Muscle of arm (tissue), 12 donors: ENCODE results near the gene TBC1D9B. TPM values are rescaled to one million over a fixed set of nuclear protein-coding genes. Genes with fewer than 3 reads are reported as not detected.
A peak's percentile ranks its signal among the peaks of the same experiment; 100 is the strongest.

Experiments
- DNase-seq: peaks from one replicate; pipeline ENCODE4 v3.0.0-alpha.2; 2013
- polyA plus RNA-seq, 12 donors: library from polyadenylated mRNA; unstranded; fragments of 120-200 nt; gene quantifications; one replicate each; pipeline ENCODE4 v1.2.1, GENCODE V29; 2013; ENCODE audit not compliant: insufficient read length in 12 of 12

Gene TBC1D9B
- polyA plus RNA-seq, 12 donors = 43.7 to 118 (median 48.7) TPM; not detected in 1

DNA sequence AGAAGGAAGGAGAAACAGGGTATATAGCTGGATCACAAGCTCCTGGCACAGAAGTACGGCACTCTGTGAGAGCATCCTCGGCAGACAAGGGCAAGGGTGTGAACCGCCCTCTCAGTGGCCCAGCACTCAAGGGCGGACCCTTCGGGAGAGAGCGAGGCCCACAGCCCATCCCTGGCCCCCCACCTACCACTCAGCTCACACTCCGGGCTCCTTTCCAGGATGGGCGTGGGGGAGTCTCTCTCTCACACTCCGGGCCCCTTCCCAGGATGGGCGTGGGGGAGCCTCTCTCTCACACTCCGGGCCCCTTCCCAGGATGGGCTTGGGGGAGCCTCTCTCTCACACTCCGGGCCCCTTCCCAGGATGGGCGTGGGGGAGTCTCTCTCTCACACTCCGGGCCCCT is 36.2 kb downstream of the TBC1D9B start:
- peak; percentile 66 for DNase-seq

DNA sequence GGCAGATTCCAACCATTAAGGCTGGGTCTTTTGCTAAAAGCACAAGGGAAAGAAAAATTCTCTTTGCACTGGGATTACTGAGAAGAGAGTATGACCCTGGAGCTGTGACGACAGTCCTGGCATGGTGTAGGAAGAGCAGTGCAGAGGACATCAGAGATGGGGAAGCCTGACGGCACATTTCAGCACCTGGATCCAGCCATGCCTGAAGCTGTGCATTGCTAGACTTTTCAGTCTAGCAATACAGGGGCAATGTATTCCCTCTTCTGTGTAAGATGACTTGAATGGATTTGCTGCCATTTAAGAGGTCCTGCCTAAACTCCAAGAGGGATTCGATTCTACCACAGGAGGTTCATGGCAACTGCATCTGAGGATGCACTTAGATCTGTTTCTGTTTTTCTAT is 36.7 kb downstream of the TBC1D9B start:
- DNase-seq = no peak

DNA sequence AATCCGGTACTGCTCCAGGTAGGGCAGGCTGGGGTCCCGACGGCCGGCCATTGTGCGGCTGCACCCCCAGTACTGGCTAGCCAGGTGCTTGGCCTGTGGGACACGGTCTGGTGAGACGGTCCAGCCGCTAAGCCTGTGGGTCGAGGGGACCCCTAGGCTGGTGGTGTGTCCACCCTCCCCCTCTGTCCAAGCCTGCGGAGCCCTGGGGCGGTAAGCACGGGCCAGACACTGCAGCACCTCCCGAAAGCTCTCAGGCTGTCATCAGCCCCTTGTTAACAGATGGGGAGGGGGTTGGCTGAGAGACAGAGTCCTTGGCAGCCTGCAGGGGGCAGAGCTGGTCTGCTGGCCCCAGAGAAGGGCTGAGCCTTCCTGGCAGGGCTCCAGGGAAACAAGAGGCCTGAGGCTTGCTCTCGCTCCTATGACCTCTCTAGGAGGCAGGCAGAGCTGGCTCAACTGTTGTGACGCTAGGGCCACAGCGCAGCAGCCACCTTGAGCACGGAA is 37.2 kb downstream of the TBC1D9B start:
- DNase-seq = peak; percentile 24

DNA sequence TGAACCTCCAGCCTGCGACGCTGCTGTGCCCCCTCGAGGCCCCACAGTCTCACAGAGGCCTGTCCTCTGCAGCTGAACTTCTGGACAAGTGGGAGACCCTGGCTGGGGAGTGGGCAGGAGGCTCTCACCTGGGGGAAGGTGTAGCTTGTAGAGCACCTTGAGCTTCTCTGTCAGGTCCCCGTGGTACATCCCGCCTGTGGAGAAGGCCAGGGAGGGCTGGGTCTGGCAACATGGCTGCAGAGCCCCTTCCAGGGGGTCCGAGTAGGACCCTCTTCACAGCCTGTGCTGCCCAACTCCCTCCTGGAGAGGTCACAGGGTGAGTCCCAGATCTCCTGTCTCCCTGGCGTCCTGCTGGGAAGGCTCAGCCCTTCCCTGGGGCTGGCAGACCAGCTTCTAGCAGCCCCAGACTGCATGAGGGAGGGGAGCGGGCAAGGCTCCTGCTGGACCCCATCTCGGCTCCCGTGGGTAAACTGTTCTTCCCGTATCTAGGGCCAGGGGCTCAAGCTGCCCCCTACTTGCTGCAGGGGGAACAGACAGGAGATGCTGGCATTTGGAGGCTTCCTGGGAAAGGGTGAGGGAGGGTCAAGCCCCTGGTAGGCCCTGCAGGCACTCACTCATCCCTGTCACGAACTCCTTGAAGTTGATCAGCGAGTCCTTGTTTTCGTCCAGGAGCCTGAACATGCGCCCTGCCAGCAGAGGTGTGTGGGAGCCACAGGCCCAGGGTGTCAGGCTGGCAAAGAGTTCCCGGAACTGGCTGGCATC is 37.9 kb downstream of the TBC1D9B start:
- no peak for DNase-seq

DNA sequence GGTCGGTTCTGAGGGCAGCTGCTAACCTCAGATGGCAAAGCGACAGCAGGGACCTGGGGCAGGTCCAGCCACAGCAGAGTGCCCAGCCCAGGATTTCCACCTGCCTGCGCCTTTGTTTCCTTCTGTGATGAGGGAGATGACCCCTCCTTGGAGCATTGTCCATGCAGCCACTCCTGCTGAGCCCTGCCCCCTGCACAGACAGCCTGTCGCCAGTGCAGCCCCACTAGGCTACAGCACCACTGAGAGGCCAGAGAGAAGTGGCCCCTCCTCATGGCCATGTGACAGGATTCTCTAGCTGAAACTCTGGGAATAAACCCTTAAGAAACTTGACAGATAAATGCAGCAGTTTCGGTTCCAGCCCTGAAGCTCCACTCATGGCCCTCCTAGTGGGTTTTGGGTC is 38.6 kb downstream of the TBC1D9B start:
- no peak for DNase-seq

DNA sequence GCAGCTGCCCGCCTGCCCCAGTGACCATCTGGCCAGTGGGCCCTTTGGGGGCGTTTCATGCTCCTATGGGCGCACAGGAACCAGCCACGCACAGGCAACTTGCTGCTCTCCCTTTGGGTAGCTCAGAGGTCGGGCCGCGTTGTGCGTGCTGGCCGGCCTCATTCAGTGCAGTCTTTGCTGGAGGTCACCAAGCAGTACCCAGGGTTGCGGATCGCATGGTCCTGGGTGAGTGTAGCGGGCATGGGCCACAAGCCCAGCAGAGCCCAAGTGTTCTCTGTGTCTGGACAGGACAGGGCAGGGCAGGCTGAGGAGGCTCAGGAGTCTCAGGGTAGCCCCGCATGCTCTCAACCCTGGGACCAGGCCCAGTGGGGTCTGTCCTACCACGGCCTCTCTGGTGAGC is 39.2 kb downstream of the TBC1D9B start:
- no peak for DNase-seq

DNA sequence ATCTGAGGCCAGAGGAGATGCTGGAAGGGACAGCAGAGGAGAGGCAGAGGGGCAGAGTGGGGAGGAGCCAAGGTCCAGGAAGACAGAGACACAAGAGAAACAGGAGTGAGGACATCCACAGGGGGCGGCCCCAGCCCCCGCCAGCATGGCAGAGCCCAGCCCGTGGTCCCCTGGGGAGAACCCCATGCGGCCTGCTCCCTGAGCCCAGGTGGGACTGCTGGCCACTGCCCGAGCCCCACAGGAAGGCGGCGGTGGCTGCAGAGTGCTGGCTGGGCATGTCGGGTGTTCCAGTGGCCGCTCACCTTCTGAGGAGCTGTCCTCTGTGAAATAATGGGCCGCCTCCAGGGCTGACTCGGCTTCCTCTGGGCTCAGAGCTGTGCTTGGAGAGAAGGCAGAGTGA is 40.2 kb downstream of the TBC1D9B start:
- no peak for DNase-seq

DNA sequence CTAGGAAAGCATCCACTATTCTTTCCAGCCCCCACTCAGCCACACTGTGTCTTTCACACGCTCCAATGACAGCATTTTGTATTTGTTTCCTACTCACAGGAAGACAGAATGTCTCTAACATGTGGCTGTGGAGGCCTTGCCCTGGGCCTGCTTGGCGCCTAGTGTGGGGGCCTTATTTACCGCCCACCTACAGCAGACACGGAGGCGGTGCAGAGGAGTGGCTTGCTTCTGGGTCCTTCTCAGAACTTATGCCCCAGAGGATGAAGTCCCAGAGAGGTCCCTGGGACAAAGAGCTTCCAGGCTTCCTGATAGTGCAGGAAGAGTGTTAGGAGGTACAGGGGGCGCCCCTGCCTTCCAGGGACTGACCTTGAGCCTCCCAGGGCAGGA is 40.6 kb downstream of the TBC1D9B start:
- no peak for DNase-seq

DNA sequence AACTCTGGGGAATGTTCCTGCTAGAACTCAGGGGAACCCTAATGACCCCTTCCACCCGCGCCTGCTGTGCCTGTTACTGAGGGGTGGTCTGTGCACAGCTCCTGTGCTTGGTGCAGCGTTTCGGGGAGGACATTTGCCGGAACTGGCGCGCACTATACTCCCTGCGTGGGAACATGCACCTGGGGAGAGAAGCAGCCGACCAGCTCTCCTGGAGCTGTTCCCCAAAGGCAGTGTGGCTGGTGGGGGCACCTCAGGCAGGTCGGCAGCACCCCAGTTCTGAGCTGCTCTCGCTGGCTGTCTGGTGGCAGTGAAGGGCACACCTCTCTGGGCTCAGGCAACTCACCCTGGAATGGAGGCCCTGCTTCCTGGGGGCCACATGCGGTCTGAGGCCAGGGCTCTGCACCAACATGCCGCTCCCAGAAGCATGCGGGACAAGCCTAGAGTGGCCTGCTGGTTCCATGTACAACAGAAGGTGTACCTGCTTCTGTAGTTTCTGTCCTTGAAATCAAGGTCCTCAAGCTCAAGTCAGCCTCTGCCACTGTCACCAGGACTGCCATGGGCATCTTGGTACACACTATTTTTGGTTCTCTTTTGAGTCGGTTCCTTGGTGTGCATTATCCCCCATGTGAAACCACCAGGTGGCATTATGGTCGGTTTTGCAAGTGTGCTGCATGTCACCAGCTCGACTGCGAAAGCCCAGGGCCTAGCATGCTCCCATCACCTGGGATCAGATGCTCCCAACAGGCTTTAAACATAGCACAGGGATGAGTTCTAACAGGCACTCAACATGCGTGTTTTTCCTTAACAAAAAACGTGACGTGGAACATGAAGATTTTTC is 41.2 kb downstream of the TBC1D9B start:
- no peak for DNase-seq

DNA sequence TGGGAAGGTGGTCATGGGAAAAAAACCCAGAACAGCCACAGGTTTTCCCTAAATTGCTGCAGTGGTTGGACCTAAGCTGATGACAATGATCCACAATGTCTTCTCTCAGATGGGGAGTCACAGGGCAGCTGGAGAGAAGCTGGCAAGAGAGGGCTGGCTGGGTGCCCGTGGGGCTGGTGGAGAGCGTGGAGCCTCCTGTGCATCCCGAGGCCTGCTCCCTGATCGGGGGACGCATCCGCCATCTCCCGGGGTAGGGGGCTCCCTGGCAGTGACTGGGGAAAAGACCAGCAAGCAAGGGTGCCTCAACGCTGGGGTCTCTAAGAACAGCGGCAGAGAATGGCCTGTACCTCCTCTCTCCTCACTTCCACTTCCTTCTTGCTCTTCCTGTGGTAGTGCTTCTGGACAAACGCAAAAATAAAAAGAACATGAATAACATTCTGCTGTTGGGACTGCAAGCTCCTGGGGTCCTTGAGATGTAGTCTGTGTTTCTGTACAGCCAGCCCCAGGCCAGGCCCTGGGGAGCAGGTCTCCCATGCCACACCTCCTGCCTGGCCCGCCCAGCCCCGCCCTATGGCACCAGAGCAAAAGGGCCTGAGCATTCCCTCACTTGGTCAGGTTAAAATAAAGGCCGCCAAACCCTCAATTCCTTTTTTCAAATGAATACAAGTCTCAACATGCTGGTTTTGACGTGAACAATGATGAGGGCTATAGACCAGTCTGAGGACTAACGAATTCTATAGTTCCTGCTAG is 42.0 kb downstream of the TBC1D9B start:
- no peak for DNase-seq

DNA sequence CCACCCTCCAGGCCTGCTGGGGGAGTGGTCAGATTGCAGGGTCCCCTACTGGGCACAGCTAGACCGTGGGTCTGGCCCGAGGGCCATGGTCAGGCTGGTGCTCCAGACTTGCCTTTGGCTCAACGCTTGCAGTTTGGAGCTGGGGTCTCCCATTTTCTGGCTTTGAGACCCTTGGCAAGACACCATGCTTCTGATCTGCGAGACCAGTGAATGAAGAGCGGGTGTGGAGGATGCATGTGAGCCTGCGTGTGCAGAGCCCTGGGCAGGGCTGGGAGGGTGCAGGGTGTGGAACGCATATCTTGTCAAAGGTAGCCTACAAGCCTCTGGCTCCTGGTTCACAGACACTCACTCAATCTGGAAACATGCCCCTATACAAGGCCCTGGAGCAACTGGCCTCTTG is 43.0 kb downstream of the TBC1D9B start:
- no peak for DNase-seq

DNA sequence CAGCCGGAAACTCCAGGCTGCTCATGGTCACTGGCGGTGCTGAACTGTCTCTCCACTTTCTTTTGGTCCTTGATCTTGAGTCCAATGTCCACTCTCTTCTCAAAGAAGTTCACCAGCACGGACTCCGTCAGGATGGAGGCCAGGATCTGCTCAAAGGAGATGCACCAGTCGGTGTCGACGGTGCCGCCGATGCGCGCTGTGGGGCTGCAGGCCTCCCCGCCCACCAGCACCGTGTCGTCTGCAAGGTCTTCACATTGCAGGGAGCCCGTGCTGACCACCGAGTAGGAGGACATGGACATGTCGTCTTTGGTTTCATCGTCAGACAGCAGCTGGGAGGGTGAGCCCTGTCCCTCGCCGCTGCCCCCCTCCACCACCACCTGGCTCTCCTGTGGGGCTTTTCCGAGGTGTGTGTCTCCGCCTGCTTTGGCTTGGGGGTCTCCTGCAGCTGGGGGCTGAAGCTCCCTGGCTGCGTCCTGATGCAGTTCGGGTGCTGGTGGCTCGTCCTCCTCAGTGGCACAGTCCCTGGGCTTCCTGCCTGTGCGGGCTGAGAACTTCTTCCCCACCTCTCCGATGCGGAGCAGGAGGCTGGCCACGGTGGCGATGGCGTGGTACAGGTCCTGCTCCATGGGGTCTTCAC is 44.1 kb downstream of the TBC1D9B start:
- no peak for DNase-seq

DNA sequence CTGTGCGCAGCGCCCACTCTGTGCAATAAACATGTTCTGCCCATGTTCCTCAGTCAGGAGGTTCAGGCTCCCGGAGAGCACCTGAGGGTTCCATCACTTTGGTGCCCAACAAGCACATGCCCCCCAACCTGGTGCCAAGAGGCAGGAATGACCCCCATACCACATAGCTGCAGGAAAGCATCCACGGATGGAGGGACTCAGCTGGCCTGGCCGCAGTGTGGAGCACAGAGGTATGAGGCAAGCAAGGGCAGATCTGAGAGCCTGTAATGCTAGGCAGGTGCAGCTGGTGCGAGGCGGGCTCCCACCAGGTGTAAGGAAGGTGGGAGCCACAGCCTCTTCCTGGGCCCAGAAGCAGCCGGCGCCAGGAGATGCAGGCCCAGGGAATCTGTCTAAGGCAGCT is 44.8 kb downstream of the TBC1D9B start:
- no peak for DNase-seq

DNA sequence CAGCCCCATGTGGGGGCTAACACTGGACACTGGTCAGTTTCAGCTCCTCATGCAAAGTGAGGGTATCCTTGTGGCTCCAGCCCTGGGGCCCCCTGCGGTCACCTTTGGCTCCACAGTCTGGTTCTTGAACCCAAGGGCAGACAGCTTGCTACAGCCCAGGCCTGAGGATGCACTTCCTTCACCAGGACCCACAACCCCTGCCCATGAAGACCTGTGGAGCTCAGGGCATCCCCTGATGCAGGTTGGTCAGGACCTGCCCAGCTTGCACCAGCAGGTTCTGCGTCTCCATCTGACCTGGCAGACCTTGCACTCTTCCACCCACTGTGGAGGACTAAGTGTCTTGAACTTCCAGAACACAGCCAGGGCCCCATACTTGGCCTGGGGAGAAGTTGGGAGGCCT is 45.4 kb downstream of the TBC1D9B start:
- no peak for DNase-seq

DNA sequence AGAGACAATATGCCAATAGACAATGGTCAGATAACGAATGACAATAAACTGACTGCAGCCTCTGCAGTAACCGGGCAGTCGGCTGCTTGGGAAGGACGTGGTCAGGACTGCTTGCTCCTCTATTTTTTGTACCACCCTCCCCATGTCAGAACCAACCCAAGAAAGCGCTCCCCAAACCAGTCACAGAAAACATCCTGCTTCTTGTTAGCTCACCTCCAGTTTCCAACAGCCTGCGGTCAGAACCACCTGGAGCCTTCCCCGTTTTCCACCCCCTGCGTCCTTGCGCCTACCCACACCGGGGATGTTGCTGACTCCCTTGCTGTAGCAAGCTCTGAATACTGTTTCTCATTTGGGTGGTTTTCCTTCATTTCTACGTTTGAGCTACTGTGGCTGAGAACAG is 47.4 kb downstream of the TBC1D9B start:
- no peak for DNase-seq

DNA sequence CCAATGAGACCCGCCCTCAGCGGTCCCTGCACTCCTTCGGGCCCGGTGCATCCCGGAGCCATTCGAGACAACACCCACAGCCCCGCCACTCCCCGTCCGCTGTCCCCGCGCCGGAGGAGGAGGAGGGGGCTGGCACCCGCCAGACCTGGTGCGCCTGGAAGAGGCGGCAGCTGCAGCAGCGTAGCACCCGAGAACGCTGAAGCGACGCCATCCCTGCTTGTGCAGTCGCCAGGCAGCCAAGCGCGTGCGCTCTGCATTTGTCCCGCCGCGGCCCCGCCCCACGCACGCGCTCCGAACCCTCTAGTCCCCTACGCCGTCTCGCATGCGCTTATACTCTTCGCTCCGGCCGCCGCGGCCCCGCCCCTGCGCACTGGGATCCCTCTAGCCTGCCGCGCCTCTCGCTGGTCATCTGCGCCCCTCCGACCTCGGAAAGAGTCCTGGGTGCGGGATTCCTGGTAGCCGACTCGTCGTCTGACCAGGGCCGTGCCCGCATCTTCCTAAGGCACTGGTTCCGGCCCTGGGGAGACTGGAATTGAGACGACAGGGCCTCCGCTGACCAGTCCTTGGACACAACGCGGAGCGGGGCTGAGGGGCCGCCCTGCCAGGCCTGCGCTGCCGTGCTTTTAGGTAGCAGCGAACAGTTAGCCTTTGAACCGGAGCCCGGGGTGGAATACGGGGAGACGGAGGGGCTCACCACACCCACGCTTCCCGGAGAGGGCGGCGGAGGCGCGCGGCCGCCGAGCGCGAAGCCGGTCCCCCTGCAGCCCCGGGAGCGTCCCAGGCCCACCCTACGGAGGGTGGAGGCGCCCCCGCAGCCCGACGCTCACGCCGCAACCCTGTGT is 48.9 kb downstream of the TBC1D9B start, which contains the start of gene MRNIP:
TSS of gene MRNIP (minus strand) at position 232 of the 842 bp plus-strand sequence. CDS start at position 211, 21 bp downstream.
- DNase-seq = peak; percentile 96

DNA sequence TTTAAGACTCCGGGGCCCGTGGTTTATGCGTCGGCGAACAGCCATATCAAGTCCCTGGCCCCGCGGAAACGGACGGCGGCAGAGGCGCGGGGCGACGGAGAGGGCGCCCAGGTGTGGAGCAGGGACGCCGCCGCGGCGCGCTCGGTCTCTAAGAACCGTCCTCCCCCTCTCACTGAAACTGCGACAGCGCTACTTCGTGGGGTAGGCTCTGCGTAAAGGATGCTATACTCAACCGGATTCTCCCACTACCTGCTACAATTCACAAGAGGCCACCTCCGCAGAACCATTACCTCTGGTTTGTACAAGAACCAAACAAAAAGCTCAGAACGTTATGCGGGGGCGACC is 49.5 kb downstream of the TBC1D9B start:
- DNase-seq = no peak

DNA sequence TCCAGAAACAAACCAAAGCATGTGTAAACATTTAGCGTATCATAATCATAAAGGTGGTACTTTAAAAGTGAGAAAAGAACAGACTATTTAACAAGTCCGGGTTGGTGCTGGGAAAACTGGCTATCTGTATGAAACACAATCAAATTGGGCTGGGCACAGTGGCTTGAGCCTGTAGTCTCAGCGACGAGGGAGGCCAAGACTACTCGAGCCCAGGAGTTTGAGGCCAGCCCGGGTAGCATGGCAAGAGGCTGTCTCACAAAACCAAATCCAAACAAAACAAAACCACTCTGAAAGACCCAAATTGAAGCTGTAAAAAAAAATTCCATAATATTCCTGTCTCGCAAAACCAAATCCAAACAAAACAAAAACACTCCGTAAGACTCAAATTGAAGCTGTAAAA is 53.3 kb downstream of the TBC1D9B start:
- no peak for DNase-seq

DNA sequence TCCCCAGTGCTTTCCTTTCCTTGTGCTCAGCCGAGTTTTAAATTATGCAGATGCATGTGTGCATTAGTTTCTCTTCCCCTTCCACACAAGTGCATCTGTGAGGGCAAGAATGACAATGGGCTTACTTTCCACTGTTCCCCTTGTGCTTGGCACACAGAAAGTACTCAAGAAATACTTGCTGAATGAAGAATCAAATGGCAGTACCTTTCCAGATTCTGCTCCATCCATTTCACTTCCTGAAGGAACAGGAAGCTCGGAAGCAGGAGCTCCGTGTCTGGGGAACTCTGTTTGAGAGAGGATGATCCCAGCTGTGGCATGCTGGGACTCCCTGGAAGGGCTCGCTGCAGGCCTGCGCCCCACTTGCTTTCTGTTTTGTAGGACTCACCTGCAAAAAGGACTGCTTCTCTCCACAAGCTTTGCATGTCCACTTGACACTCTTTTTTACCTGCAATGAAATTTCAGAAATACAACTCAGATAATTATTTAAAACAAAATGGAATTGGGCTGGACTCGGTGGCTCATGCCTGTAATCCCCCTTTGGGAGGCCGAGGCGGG is 54.6 kb downstream of the TBC1D9B start:
- DNase-seq = no peak

DNA sequence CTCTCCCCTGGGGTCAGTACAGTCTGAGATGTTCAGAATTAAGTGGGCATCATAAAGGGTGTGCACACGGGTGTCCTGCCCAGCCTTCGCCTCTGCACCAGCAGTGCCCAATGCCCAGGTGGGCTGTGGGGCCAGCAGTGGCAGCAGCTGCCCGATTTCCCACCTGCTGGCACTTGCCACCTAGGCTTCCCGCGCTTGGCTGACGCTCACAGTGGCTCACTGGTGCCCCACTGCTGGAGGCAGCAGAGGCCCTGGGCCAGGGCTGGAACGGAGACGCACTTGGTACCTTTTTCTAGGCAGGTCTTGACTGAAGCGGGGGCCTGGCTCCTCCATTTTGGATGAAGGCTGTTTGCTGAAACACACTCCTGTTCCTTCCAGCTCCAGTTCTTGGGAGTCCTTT is 66.1 kb downstream of the TBC1D9B start:
- no peak for DNase-seq

DNA sequence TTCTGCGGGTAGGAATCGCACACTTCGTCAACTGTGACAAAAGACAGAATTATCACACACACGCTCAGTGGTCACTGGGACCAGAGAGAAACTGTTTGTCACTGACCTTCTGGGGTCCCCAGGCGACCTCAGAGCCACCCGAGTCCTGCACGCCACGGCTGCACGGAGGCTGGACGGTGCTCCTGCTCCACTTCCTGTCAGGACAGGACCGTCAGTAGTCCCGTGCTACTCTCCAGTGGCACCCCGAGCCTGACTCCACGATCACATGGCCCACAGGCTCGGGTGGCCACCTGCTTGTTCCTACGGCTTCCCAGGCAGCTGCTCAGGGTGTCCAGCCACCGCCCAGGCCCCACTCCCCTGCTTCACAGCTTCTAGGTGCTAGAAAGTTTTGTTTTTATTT is 66.9 kb downstream of the TBC1D9B start:
- no peak for DNase-seq
